ENCODE data around the gene TTC16. TPM values are rescaled to one million over a fixed set of nuclear protein-coding genes. Genes with fewer than 3 reads are reported as not detected.

Gene TTC16
- polyA plus RNA-seq, 1 donor from 2014 or later, result 0.11 TPM

- no peaks in the 10 kb centered on the region for H3K9me2 ChIP-seq (ENCODE audit: insufficient read depth, low read length)
- no peaks in the 10 kb centered on the region for H3K27me3 ChIP-seq (ENCODE audit: insufficient read depth, low read depth, low read length)
- no peak overlapping the region for H3K4me3 ChIP-seq (ENCODE audit: low read length)
- no peaks in the 10 kb centered on the region for H3K9me3 ChIP-seq (ENCODE audit: low read length)
- H3K79me2 ChIP-seq (replicated peaks; ENCODE audit: insufficient read depth, low read length), result no peaks in the 10 kb centered on the region
- H4K20me1 ChIP-seq (ENCODE audit: insufficient read depth), result no peaks in the 10 kb centered on the region
- no peak overlapping the region for H3K9ac ChIP-seq (ENCODE audit: low read length)
- H3K4me2 ChIP-seq (ENCODE audit: low read length), result no peak overlapping the region
- no peak overlapping the region for H2AFZ ChIP-seq (ENCODE audit: low read depth, low read length)
- H3F3A ChIP-seq (ENCODE audit: insufficient read depth, low read length, poor library complexity, severe bottlenecking), result no peaks in the 10 kb centered on the region
- no peak overlapping the region for H3K27ac ChIP-seq (ENCODE audit: low read length)
- TF ChIP-seq SMC3 (conservative IDR thresholded peaks at IDR 0.05; ENCODE audit: poor library complexity) (no peak), EP300 (conservative IDR thresholded peaks at IDR 0.05; ENCODE audit: poor library complexity, severe bottlenecking) (no peak), REST (IDR thresholded peaks at IDR 0.05; ENCODE audit: borderline replicate concordance) (no peak), POLR2AphosphoS5 (IDR thresholded peaks at IDR 0.05) (no peak), MXI1 (conservative IDR thresholded peaks at IDR 0.05; ENCODE audit: poor library complexity, severe bottlenecking) (no peak), CTCF (IDR thresholded peaks at IDR 0.05; ENCODE audit: poor library complexity, severe bottlenecking) (no peak), RAD21 (conservative IDR thresholded peaks at IDR 0.05) (no peak), EZH2 (IDR thresholded peaks at IDR 0.05; ENCODE audit: borderline replicate concordance, insufficient read depth, low read length, poor library complexity, severe bottlenecking) (no peak), TAF1 (IDR thresholded peaks at IDR 0.05; ENCODE audit: low read depth) (no peak)
- H3K36me3 ChIP-seq (ENCODE audit: insufficient read depth, low read length), result no peaks in the 10 kb centered on the region
These were observed 63.5 kb downstream of the TTC16 start for GRCh38 chr9:127779136-127779981.

- Histone ChIP-seq H3K27ac (ENCODE audit: low read length) (no peak overlapping the region), H3K4me2 (ENCODE audit: low read length) (no peak overlapping the region), H3K27me3 (ENCODE audit: insufficient read depth, low read depth, low read length) (no peaks in the 10 kb centered on the region), H3K36me3 (ENCODE audit: insufficient read depth, low read length) (no peaks in the 10 kb centered on the region), H3K79me2 (replicated peaks; ENCODE audit: insufficient read depth, low read length) (no peaks in the 10 kb centered on the region), H3K4me3 (ENCODE audit: low read length) (no peak overlapping the region), H2AFZ (ENCODE audit: low read depth, low read length) (no peak overlapping the region), H3K9ac (ENCODE audit: low read length) (no peak overlapping the region), H3F3A (ENCODE audit: insufficient read depth, low read length, poor library complexity, severe bottlenecking) (no peaks in the 10 kb centered on the region), H3K9me2 (ENCODE audit: insufficient read depth, low read length) (no peaks in the 10 kb centered on the region), H4K20me1 (ENCODE audit: insufficient read depth) (no peaks in the 10 kb centered on the region), H3K9me3 (ENCODE audit: low read length) (no peaks in the 10 kb centered on the region)
- TF ChIP-seq CTCF (IDR thresholded peaks at IDR 0.05; ENCODE audit: poor library complexity, severe bottlenecking), result no peak
- TF ChIP-seq EZH2 (IDR thresholded peaks at IDR 0.05; ENCODE audit: borderline replicate concordance, insufficient read depth, low read length, poor library complexity, severe bottlenecking), result no peak
- no peak for TF ChIP-seq REST (IDR thresholded peaks at IDR 0.05; ENCODE audit: borderline replicate concordance)
- no peak for TF ChIP-seq TAF1 (IDR thresholded peaks at IDR 0.05; ENCODE audit: low read depth)
- TF ChIP-seq MXI1 (conservative IDR thresholded peaks at IDR 0.05; ENCODE audit: poor library complexity, severe bottlenecking), result no peak
- no peak for TF ChIP-seq EP300 (conservative IDR thresholded peaks at IDR 0.05; ENCODE audit: poor library complexity, severe bottlenecking)
- TF ChIP-seq RAD21 (conservative IDR thresholded peaks at IDR 0.05), result no peak
- no peak for TF ChIP-seq POLR2AphosphoS5 (IDR thresholded peaks at IDR 0.05)
- TF ChIP-seq SMC3 (conservative IDR thresholded peaks at IDR 0.05; ENCODE audit: poor library complexity), result no peak
These were observed 64.4 kb downstream of the TTC16 start for GRCh38 chr9:127780126-127780885.

All from neural cell (in vitro differentiated cells).